Stomach (tissue), 9 donors: ENCODE data around the gene ENPP6. TPM values are rescaled to one million over a fixed set of nuclear protein-coding genes. Genes with fewer than 3 reads are reported as not detected.

Experiments
- DNase-seq, 2 donors: peaks; one replicate each; pipeline versions ENCODE4 v3.0.0 to v3.0.0-alpha.2; 2013 to 2019
- H3K27ac ChIP-seq, 5 donors: fragments of 200-600 bp in 4 of 5; sonication (generic) in 4 of 5; one replicate each; pipeline ENCODE4 v1.5.1; 2013 to 2019; ENCODE audit warnings: mild to moderate bottlenecking in 1 of 5, moderate library complexity in 1 of 5
- H3K27me3 ChIP-seq, 3 donors: fragments of 200-600 bp; sonication (generic); one replicate each; pipeline ENCODE4 v1.5.1; 2017 to 2019; ENCODE audit warnings: mixed run types in 1 of 3
- H3K36me3 ChIP-seq, 4 donors: fragments of 200-600 bp; sonication (generic); 1 replicate in 3 of 4; 2 replicates in 1 of 4; pipeline ENCODE4 v1.5.1; 2016 to 2019
- H3K4me1 ChIP-seq, 4 donors: fragments of 200-600 bp; sonication (generic); one replicate each; pipeline ENCODE4 v1.5.1; 2016 to 2019
- H3K4me3 ChIP-seq, 4 donors: fragments of 200-600 bp; sonication (generic) in 3 of 4; one replicate each; pipeline ENCODE4 v1.5.1; 2016 to 2019; ENCODE audit warnings: mild to moderate bottlenecking in 1 of 4
- H3K9me3 ChIP-seq, 4 donors: fragments of 200-600 bp; sonication (generic); one replicate each; pipeline ENCODE4 v1.5.1; 2016 to 2019
- EP300 ChIP-seq: sonication (generic); formaldehyde crosslinking; IDR thresholded peaks from one replicate; pipeline ENCODE4 v1.6.1; 2017; ENCODE audit warnings: antibody characterized with exemption
- POLR2A ChIP-seq, 4 donors: fragments of 450-650 bp; IDR thresholded peaks; one replicate each; pipeline ENCODE4 v1.6.1; 2016; ENCODE audit warnings: antibody characterized with exemption in 4 of 4, control low read depth in 2 of 4, mild to moderate bottlenecking in 1 of 4, moderate library complexity in 1 of 4
- POLR2AphosphoS5 ChIP-seq, 3 donors: sonication (generic); formaldehyde crosslinking; IDR thresholded peaks; one replicate each; pipeline ENCODE4 v1.6.1; 2016; ENCODE audit warnings: antibody characterized with exemption in 3 of 3
- WGBS, 5 donors: extraction: QIAGEN DNeasy Blood & Tissue Kit in 3 of 5; methylation state at CpG; one replicate each; pipeline versions ENCODE4 v1.1.5 to v1.1.7; 2013 to 2018; 5-methylcytosine and 5-hydroxymethylcytosine counted together
- intact Hi-C: fragments of 100-400 bp; cut with DNase I; formaldehyde crosslinking; loops from one replicate; pipeline ENCODE4 v1.15.1; 2023; ENCODE audit warnings: low total_unique reads
- polyA plus RNA-seq, 3 donors: library from polyadenylated mRNA; stranded (reverse); fragments of 200-250 nt; gene quantifications; one replicate each; pipeline ENCODE4 v1.2.3, GENCODE V29; 2013
- total RNA-seq, 5 donors: library from RNA; depleted of rRNA; stranded (reverse); fragments of >200 nt; gene quantifications; one replicate each; pipeline versions ENCODE4 v1.1.0 to v1.2.3, GENCODE V29; 2014 to 2016
- TF ChIP-seq, protein P1 (sequence below), 7 experiments: fragments of 450-650 bp in 4 of 7; fragments of 200-600 bp in 3 of 7; sonication (generic) in 3 of 7; IDR thresholded peaks; one replicate each; pipeline ENCODE4 v1.5.1; 2016 to 2019; ENCODE audit warnings: antibody characterized with exemption in 7 of 7, control low read depth in 2 of 7, mild to moderate bottlenecking in 1 of 7
- donor health status: healthy with polysubstance abuse.
- donor health status: Bipolar disorder and iron deficiency.
- donor health status: healthy.

Gene ENPP6
- total and polyA plus RNA-seq, 8 donors: 0.25 to 3.5 (median 0.70) TPM; not detected in 4

DNA sequence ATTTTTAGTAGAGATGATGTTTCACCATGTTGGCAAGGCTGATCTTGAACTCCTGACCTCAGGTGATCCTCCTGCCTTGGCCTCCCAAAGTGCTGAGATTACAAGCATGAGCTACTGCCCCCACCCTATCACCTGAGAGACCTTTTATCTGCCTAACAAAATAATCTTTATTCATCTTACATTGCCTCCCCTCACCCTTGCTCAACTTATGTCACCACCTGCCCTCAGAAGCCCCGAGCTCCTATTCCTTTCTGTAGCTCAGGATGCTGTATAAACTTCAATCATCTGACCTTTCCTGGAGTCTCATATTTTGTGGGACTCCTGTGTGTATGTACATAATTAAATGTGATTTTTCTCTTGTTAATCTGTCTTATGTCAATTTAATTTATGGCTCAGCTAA lies 29.7 kb upstream of the ENPP6 start:
- intact Hi-C loops: no loop called here

DNA sequence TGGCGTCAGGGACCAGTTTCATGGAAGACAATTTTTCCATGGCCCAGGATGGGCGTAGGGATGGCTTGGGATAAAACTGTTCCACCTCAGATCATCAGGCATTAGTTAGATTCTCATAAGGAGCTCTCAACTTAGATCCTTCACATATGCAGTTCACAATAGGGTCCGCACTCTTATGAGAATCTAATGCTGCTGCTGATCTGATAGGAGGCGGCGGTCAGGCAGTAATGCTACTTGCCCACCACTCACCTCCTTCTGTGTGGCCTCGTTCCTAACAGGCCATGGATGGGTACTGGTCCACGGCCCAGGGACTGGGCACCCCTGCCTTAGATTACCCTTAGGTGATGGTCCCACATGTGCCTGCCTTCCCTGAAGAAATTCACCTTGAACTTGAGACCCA lies 28.8 kb upstream of the ENPP6 start:
- intact Hi-C loops: no loop called here
- TF ChIP-seq POLR2A (IDR thresholded peaks at IDR 0.05): no peak
- TF ChIP-seq POLR2AphosphoS5 (IDR thresholded peaks at IDR 0.05): no peak
- TF ChIP-seq, protein P1, sequence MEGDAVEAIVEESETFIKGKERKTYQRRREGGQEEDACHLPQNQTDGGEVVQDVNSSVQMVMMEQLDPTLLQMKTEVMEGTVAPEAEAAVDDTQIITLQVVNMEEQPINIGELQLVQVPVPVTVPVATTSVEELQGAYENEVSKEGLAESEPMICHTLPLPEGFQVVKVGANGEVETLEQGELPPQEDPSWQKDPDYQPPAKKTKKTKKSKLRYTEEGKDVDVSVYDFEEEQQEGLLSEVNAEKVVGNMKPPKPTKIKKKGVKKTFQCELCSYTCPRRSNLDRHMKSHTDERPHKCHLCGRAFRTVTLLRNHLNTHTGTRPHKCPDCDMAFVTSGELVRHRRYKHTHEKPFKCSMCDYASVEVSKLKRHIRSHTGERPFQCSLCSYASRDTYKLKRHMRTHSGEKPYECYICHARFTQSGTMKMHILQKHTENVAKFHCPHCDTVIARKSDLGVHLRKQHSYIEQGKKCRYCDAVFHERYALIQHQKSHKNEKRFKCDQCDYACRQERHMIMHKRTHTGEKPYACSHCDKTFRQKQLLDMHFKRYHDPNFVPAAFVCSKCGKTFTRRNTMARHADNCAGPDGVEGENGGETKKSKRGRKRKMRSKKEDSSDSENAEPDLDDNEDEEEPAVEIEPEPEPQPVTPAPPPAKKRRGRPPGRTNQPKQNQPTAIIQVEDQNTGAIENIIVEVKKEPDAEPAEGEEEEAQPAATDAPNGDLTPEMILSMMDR (IDR thresholded peaks at IDR 0.05): no peak
- no peak for TF ChIP-seq EP300
- Histone ChIP-seq H3K4me1 (no peaks in the 10 kb centered on the region), H3K4me3 (no peak overlapping the region), H3K9me3 (no peaks in the 10 kb centered on the region), H3K27ac (no peak overlapping the region), H3K27me3 (peaks cover 0 to 3% (median 0%) of the 10 kb centered on the region in 3 donors), H3K36me3 (no peaks in the 10 kb centered on the region)
- DNase-seq: no peak
- 87 to 97% (median 93%) methylated on average over 7 of the region's 7 CpGs for WGBS, 5 donors

More for the DNA sequence above, 29.7 kb upstream of the ENPP6 start:
- Histone ChIP-seq H3K4me3 (no peak overlapping the region), H3K27me3 (peaks cover 0 to 3% (median 0%) of the 10 kb centered on the region in 3 donors), H3K4me1 (no peaks in the 10 kb centered on the region), H3K27ac (no peak overlapping the region), H3K9me3 (no peaks in the 10 kb centered on the region), H3K36me3 (no peaks in the 10 kb centered on the region)
- TF ChIP-seq EP300 (no peak), POLR2AphosphoS5 (IDR thresholded peaks at IDR 0.05) (no peak), POLR2A (IDR thresholded peaks at IDR 0.05) (no peak)
- TF ChIP-seq, protein P1 (IDR thresholded peaks at IDR 0.05): no peak
- 76 to 100% (median 93%) methylated on average over 1 of the region's 1 CpG for WGBS, 5 donors
- no peak for DNase-seq

DNA sequence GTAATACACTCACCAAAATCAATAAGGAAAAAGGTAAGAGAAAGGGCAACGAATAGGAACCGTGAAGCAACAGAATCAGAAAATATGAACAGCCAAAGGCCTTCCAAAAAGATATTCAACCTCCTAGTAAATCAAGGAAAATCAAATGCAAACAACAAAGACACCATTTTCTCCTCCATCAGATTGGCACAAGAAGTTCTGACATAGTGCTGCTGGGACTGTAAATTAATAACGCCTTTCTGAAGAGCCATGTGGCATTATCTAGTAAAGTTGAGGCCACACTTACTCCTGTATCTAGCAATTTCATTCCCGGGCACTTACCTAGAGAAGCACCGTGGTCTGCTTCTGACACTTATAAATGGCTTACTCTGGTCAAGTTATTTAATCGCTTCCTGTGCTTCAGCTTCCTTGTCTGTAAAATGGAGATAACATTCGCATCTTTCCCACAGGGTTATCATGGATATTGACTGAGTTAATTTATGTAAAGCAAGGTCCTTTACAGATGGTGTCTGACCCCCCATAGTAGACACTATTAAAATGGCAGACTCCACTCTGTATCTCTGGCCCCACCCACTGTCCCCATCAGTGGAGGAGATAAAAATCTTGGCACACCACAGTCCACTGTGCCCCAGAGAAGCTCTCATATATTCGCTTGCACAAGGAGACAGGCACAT lies 20.5 kb upstream of the ENPP6 start:
- no peak for DNase-seq
- H3K36me3 ChIP-seq: no peaks in the 10 kb centered on the region
- H3K4me3 ChIP-seq: no peak overlapping the region
- intact Hi-C loops: no loop called here
- H3K9me3 ChIP-seq: no peaks in the 10 kb centered on the region
- no peak overlapping the region for H3K27ac ChIP-seq
- TF ChIP-seq POLR2AphosphoS5 (IDR thresholded peaks at IDR 0.05) (no peak), POLR2A (IDR thresholded peaks at IDR 0.05) (no peak), EP300 (no peak)
- TF ChIP-seq, protein P1 (IDR thresholded peaks at IDR 0.05): no peak
- H3K27me3 ChIP-seq: peaks cover 0 to 8% (median 0%) of the 10 kb centered on the region in 3 donors
- no peaks in the 10 kb centered on the region for H3K4me1 ChIP-seq
- 60 to 73% (median 67%) methylated on average over 8 of the region's 8 CpGs for WGBS, 5 donors

DNA sequence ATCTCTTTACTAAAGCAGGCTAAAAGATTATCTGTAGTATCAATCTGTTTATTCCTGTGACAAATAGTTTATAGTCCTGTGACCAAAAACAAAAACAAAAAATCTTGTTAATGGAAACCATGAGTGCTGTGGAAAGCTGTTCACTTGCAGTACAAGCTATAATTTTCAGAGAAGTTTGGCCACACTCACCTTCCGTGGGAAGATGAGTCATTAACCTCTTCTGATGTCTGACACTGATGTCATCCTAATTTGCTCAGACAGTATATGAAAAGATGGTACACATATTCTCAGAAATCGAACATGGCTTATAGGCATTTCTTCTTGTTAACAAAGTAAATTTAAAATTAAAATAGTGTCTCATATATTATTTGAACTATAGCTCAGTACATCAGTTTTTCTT lies 19.9 kb upstream of the ENPP6 start:
- Histone ChIP-seq H3K4me3 (no peak overlapping the region), H3K27ac (no peak overlapping the region), H3K4me1 (no peaks in the 10 kb centered on the region), H3K27me3 (peaks cover 0 to 8% (median 0%) of the 10 kb centered on the region in 3 donors), H3K36me3 (no peaks in the 10 kb centered on the region), H3K9me3 (no peaks in the 10 kb centered on the region)
- WGBS, 5 donors: 48 to 57% (median 51%) methylated on average over 2 of the region's 2 CpGs
- TF ChIP-seq POLR2AphosphoS5 (IDR thresholded peaks at IDR 0.05) (no peak), POLR2A (IDR thresholded peaks at IDR 0.05) (no peak), EP300 (no peak)
- TF ChIP-seq, protein P1 (IDR thresholded peaks at IDR 0.05): no peak
- no peak for DNase-seq
- intact Hi-C loops: no loop called here
